BLaER1 (cell line): ENCODE results near the gene SNX12.
A peak's percentile ranks its signal among the peaks of the same experiment; 100 is the strongest.

ENCODE experiments used
- H3K27ac ChIP-seq: shearing (Covaris generic); formaldehyde crosslinking; 2 replicates; pipeline ENCODE4 v1.8.1; 2022
- H3K27me3 ChIP-seq: shearing (Covaris generic); formaldehyde crosslinking; 2 replicates; pipeline ENCODE4 v1.8.1; 2022
- H3K36me3 ChIP-seq: shearing (Covaris generic); formaldehyde crosslinking; 2 replicates; pipeline ENCODE4 v1.8.1; 2022
- H3K4me1 ChIP-seq: shearing (Covaris generic); formaldehyde crosslinking; 2 replicates; pipeline ENCODE4 v1.8.1; 2022
- H3K4me2 ChIP-seq: shearing (Covaris generic); formaldehyde crosslinking; 2 replicates; pipeline ENCODE4 v1.8.1; 2022
- H3K4me3 ChIP-seq: shearing (Covaris generic); formaldehyde crosslinking; 2 replicates; pipeline ENCODE4 v1.8.1; 2022
- H3K9ac ChIP-seq: shearing (Covaris generic); formaldehyde crosslinking; 2 replicates; pipeline ENCODE4 v1.8.1; 2022
- H3K9me3 ChIP-seq: shearing (Covaris generic); formaldehyde crosslinking; 2 replicates; pipeline ENCODE4 v1.8.1; 2022
- H4K20me1 ChIP-seq: shearing (Covaris generic); formaldehyde crosslinking; 2 replicates; pipeline ENCODE4 v1.8.1; 2022
- Cebpa-rat ChIP-seq: shearing (Covaris generic); IDR thresholded peaks from 2 replicates; pipeline ENCODE4 v1.8.1; 2022

SNX12 gene

DNA sequence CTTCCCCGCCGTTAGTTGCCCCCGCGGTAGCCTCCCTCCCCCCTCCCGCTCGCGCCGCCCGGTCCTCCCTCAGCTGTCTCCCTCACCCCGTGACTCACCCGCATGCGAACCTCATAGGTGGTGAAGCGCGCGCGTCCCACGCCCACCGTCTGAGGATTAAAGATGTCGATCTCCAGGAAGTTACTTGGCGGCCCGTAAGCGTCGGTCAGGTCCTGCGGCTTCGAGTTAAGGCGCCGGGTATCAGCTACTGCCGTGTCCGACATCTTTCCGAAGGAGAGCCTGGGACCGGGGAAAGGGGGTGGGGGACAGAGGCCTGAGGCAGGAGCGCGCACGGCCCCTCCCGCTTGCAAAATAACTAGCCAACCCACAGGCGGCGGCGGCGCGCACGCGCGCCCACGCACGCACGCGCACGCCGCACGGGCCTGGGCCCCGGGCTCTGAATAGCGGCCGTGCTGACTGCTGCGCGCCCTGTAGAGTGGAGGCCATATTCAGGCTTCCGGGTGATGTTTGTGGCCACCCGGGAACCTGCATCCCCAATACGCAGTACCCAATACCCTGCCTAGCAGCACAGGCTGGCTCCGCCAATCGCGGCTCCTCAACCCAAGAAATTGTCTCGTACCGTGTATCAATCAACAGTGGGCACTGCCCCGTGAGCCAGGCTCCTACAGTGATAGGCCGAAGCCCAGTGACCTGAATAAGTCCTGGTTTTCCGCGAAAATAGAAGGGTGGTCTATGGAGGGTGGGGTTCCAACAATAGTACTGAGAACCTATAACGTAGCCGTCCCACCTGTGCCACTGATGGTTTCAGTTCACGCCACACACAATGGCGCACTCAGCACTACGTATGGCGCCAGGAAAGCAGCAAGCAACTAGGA, at the start of gene SNX12:
Gene SNX12, minus strand, starts transcription at position 291 of the 875 bp plus-strand sequence. Its CDS starts 28 bp downstream, at position 263.
- peaks cover 4% of the 10 kb centered on the region; the same call in 1 of the 2 replicates for H3K4me1 ChIP-seq
- H3K36me3 ChIP-seq, result no peaks in the 10 kb centered on the region
- TF ChIP-seq Cebpa-rat, result no peak
- H3K4me2 ChIP-seq, result peak within 1 kb of the TSS; percentile 64
- peak within 1 kb of the TSS; percentile 63 for H3K27ac ChIP-seq
- H4K20me1 ChIP-seq, result no peaks in the 10 kb centered on the region
- H3K4me3 ChIP-seq, result peak within 1 kb of the TSS; percentile 73
- peak within 1 kb of the TSS; percentile 79 for H3K9ac ChIP-seq
- H3K27me3 ChIP-seq, result peaks cover 27% of the 10 kb centered on the region
- H3K9me3 ChIP-seq, result no peaks in the 10 kb centered on the region

DNA sequence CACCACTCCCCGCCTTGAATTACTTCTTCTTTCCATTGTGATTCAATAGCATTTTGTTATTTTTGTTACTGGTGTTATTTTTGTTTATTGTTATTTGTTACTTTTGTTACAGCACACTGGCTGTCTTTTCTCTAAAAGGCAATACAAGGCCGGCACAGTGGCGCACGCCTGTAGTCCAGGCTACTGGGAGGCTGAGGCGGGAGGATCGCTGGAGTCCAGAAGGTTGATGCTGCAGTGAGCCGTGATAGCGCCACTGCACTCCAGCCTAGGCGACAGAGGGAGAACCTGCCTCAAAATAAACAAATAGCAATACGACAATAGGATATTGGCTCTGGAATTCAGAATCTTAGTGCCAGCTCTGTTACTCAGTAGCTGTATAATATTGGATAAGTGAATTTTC, 49.2 kb upstream of the SNX12 start:
- H3K27ac ChIP-seq, result no peak overlapping the region

DNA sequence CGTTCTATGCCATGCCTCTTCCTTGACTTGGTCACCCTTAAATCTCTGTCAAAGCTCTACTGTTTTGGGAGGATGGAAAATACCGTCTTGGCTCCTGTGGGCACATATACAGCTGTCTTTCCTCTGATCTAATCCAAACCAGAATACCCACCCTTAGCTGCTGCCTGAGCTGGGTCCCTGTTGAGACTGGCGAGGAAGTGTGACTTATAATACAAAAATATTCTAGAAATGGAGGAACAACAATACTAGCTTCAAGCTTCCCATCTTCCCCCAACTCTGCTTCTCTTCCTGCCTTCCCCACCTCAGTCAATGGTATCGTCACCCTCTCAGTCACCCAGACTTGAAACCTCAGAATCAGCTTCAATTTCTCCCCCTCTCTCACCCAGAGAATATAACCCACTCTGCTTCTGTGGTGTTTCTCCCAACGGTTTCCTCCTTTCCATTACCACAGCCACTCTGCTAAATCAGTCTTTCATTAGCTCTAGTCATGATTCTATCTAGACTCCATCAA, 43.8 kb upstream of the SNX12 start:
- Histone ChIP-seq H3K4me3 (peak overlapping the region; percentile 67), H3K9ac (peak overlapping the region; percentile 72), H4K20me1 (no peaks in the 10 kb centered on the region), H3K9me3 (no peaks in the 10 kb centered on the region), H3K4me2 (peak overlapping the region; percentile 86), H3K36me3 (no peaks in the 10 kb centered on the region; the same call in 1 of the 2 replicates), H3K27ac (peak overlapping the region; percentile 78), H3K4me1 (peaks cover 55% of the 10 kb centered on the region), H3K27me3 (peaks cover 81% of the 10 kb centered on the region)
- no peak for TF ChIP-seq Cebpa-rat

More for the DNA sequence above, 49.2 kb upstream of the SNX12 start:
- Histone ChIP-seq H3K4me1 (peaks cover 24% of the 10 kb centered on the region), H3K4me2 (peak overlapping the region; percentile 63; the same call in 1 of the 2 replicates), H3K36me3 (peaks cover 21% of the 10 kb centered on the region), H3K9me3 (no peaks in the 10 kb centered on the region), H3K27me3 (peaks cover 45% of the 10 kb centered on the region), H3K4me3 (no peak overlapping the region), H4K20me1 (no peaks in the 10 kb centered on the region), H3K9ac (no peak overlapping the region)
- TF ChIP-seq Cebpa-rat, result no peak

DNA sequence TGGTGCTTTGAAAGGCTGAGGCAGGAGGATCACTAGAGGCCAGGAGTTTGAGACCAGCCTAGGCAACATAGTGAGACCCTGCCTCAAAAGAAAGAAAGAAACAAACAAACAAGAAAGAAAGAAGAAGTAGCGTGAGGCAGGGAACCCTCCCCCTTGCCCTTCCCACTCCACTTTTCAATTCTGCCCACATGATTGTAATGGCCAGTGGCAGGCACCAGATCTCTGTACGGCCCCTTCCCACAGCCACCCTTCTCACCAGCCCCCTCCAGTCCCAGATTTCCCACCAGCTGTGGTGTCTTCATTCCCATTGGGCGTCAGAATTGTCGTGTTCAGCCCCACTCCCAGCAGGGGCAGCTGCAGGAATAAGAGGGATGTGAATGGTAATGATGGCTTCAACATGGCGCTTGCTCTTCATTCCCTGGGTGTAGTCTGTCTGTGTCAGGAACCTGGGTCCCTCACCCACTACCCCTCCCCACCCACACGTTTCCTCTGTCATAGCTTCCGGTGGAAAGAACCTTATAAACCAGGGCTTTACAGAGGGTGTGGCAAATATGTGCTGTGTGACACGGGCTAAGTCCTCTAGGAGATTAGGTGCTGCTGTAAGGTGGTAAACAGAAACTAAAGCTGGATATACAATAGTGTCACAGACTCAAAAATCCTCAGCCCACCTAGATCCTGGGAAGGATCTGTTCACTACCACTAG, 43.2 kb upstream of the SNX12 start, which contains the start of gene IL2RG:
Gene IL2RG, minus strand, starts transcription at position 437 of the 703 bp plus-strand sequence. Its CDS starts 38 bp downstream, at position 399.
- peaks cover 62% of the 10 kb centered on the region for H3K4me1 ChIP-seq
- no peak for TF ChIP-seq Cebpa-rat
- peak within 1 kb of the TSS; percentile 72 for H3K9ac ChIP-seq

DNA sequence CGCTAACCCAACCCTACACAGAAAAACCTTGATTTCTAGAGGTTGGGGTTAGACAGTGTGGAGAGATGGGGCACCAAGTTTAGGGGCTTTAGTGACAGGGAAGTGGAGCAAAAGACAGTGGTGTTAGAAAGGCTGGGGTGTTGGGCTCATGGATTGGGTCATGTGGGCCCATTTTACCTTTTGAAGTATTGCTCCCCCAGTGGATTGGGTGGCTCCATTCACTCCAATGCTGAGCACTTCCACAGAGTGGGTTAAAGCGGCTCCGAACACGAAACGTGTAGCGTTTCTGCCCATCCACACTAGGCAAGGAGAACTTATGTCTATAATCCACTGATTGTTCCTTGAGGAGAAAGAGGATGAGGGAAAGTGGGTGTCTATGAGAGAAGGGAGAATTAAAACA, 40.9 kb upstream of the SNX12 start:
- peaks cover 84% of the 10 kb centered on the region for H3K4me1 ChIP-seq
- H3K4me2 ChIP-seq, result peak overlapping the region; percentile 86
- no peaks in the 10 kb centered on the region; the same call in 1 of the 2 replicates for H3K36me3 ChIP-seq
- peak overlapping the region; percentile 67 for H3K4me3 ChIP-seq
- H3K27me3 ChIP-seq, result peaks cover 89% of the 10 kb centered on the region
- H3K27ac ChIP-seq, result peak overlapping the region; percentile 78
- no peaks in the 10 kb centered on the region for H4K20me1 ChIP-seq
- TF ChIP-seq Cebpa-rat, result no peak
- no peaks in the 10 kb centered on the region for H3K9me3 ChIP-seq
- H3K9ac ChIP-seq, result peak overlapping the region; percentile 76

More for the DNA sequence above, 43.2 kb upstream of the SNX12 start, which contains the start of gene IL2RG:
- Histone ChIP-seq H3K27me3 (peaks cover 85% of the 10 kb centered on the region), H4K20me1 (no peaks in the 10 kb centered on the region), H3K36me3 (no peaks in the 10 kb centered on the region; the same call in 1 of the 2 replicates), H3K4me2 (peak within 1 kb of the TSS; percentile 86), H3K9me3 (no peaks in the 10 kb centered on the region), H3K4me3 (peak within 1 kb of the TSS; percentile 67), H3K27ac (peak within 1 kb of the TSS; percentile 78)

DNA sequence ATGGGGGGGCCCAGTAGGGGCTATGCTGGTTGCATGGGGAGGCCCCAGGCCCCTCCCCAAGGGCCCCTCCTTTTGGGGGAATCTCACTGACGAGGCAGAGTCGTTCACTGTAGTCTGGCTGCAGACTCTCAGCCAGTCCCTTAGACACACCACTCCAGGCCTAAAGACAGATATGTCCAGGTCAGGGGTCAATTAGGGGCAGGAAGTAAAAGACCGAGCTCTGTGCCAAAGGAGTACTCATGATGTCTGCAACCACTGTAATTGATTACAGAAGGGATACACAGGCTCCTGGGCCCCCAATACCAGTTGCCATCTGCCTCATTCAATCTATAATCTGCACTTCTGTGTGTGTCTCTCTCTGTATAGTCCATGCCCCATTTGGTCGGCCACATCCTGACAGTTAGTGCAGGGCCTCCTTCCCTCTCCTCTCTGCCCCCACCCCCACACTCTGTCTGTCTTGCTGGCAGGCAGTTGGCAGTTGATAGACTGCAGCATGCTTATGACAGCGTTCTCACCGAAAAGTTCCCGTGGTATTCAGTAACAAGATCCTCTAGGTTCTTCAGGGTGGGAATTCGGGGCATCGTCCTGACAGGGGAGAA, 39.7 kb upstream of the SNX12 start:
- H3K4me2 ChIP-seq, result peak overlapping the region; percentile 86

DNA sequence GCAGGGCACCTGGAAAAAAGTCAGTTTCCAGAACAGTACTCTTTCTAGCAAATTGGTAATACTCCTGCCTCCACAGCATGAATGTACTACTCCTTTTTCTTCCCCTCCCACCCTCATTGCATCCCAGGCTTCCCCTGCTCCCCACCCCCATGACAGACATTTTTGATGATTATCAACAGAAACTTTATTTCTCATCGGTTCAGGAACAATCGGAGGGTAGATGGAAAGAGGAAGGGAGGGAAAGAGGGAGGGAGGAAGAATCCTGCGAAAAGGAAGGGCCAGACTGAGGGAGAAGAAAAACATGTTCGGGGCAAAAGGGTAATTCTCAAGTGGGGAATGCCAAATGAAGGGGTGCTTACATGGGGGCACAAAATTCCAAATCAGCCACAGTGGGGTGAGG, 39.1 kb upstream of the SNX12 start:
- Histone ChIP-seq H3K4me1 (peaks cover 90% of the 10 kb centered on the region), H3K9ac (peak overlapping the region; percentile 76), H3K27me3 (peaks cover 84% of the 10 kb centered on the region)

More for the DNA sequence above, 39.7 kb upstream of the SNX12 start:
- Histone ChIP-seq H3K36me3 (no peaks in the 10 kb centered on the region; the same call in 1 of the 2 replicates), H3K4me3 (peak overlapping the region; percentile 67), H4K20me1 (no peaks in the 10 kb centered on the region), H3K27ac (peak overlapping the region; percentile 78), H3K9ac (peak overlapping the region; percentile 76), H3K27me3 (peaks cover 84% of the 10 kb centered on the region), H3K4me1 (peaks cover 90% of the 10 kb centered on the region), H3K9me3 (no peaks in the 10 kb centered on the region)
- no peak for TF ChIP-seq Cebpa-rat

DNA sequence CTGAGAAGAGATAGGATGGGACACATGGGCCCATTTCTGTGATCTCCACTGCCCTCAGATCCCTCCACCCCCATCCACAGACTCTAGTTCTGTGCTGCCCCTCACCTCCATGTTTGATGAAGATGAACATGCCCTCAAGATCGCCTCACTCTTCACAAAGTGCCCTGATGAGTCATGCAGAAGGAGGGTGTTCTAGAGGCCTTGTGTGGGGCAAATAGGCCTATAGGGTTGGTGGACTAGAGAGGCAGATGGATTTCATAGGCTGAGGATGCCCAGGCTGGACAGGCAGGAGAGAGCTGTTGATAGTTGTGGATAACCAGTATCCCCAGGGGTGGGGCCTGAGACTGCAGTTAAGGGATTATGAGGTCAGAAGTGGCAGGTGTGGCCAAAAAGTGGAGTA, 38.3 kb upstream of the SNX12 start, which contains the start of gene CXorf65:
Gene CXorf65, minus strand, starts transcription at position 314 of the 400 bp plus-strand sequence. Its CDS starts 184 bp downstream, at position 130.
- Histone ChIP-seq H3K27ac (peak within 1 kb of the TSS; percentile 78), H3K9me3 (no peaks in the 10 kb centered on the region), H3K4me2 (peak within 1 kb of the TSS; percentile 86), H3K4me3 (peak within 1 kb of the TSS; percentile 67; the same call in 1 of the 2 replicates), H3K27me3 (peaks cover 84% of the 10 kb centered on the region), H4K20me1 (no peaks in the 10 kb centered on the region; the same call in 1 of the 2 replicates), H3K9ac (peak within 1 kb of the TSS; percentile 76), H3K4me1 (peaks cover 91% of the 10 kb centered on the region), H3K36me3 (no peaks in the 10 kb centered on the region; the same call in 1 of the 2 replicates)
- TF ChIP-seq Cebpa-rat, result no peak

More for the DNA sequence above, 39.1 kb upstream of the SNX12 start:
- TF ChIP-seq Cebpa-rat, result no peak
- Histone ChIP-seq H3K4me2 (peak overlapping the region; percentile 86), H3K27ac (peak overlapping the region; percentile 78), H3K4me3 (no peak overlapping the region; the same call in 1 of the 2 replicates), H4K20me1 (no peaks in the 10 kb centered on the region), H3K9me3 (no peaks in the 10 kb centered on the region), H3K36me3 (no peaks in the 10 kb centered on the region; the same call in 1 of the 2 replicates)

DNA sequence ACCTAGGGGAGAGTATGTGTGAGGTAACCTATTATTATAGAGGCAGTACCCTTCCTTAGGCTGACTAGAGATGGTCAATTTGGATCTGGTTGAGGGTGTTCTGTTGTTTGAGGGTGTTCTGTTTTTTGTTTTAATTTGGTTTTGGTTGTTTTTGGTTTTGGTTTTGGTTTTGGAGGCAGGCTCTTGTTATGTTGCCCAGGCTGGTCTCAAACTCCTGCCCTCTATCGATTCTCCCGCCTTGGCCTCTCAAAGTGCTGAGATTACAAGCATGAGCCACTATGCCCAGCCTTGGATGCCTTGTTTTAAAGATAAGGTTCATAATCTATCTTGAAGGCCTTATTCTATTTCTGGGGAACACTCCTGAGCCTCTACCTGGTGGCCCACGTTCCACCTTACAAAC, 37.5 kb upstream of the SNX12 start:
- Histone ChIP-seq H3K9me3 (no peaks in the 10 kb centered on the region), H3K4me1 (peaks cover 95% of the 10 kb centered on the region), H3K9ac (no peak overlapping the region), H4K20me1 (no peaks in the 10 kb centered on the region; the same call in 1 of the 2 replicates), H3K36me3 (no peaks in the 10 kb centered on the region; the same call in 1 of the 2 replicates), H3K4me3 (no peak overlapping the region), H3K27me3 (peaks cover 84% of the 10 kb centered on the region), H3K4me2 (peak overlapping the region; percentile 86), H3K27ac (peak overlapping the region; percentile 78; the same call in 1 of the 2 replicates)
- no peak for TF ChIP-seq Cebpa-rat
